K562 (cell line): Measurements from ENCODE around the gene SLK. TPM values are rescaled to one million over a fixed set of nuclear protein-coding genes. Genes with fewer than 3 reads are reported as not detected.

ENCODE experiments used
- ATAC-seq: fragments of 200-7000 bp; cut with Tn5 transposase; 3 replicates; pipeline ENCODE4 v1.9.1; 2020; ENCODE audit warnings: moderate library complexity
- BruUV-seq: library from RNA; stranded (reverse); fragments of 400-500 nt; replicated peaks from 2 replicates; lab custom pipeline; 2021; lab: Mats Ljungman, UMichigan
- CTCF ChIA-PET: fragments of 300-600 bp; formaldehyde crosslinking; extraction: SDS; loops from one replicate; lab custom pipeline; 2021; ENCODE audit warnings: low intra/inter-chr PET ratio; lab: Yijun Ruan, JAX
- POLR2A ChIA-PET: fragments of 300-600, 350-650 bp; sonication (Branson Sonifier 250); formaldehyde crosslinking; extraction: SDS; loops from one replicate; lab custom pipeline; 2021; ENCODE audit warnings: antibody characterized with exemption, inconsistent platforms; lab: Yijun Ruan, JAX
- DNase-seq, 4 experiments: peaks; one replicate each; pipeline versions ENCODE4 v3.0.0 to v3.0.0-alpha.2; 2011 to 2018; ENCODE audit warnings: low spot score in 3 of 4, mixed read lengths in 3 of 4; ENCODE audit errors: extremely low read depth in 1 of 4
- FAIRE-seq: peaks from 2 replicates; lab custom pipeline; 2011; peaks lifted over from hg19 to GRCh38; lab: Jason Lieb, UNC
- H2AFZ ChIP-seq: 2 replicates; pipeline ENCODE4 v1.6.0; 2011; ENCODE audit warnings: low read depth, low read length, control low read depth, inconsistent platforms
- H3K27ac ChIP-seq: fragments of 200-600 bp; 3 replicates; pipeline ENCODE4 v1.8.0; 2011; ENCODE audit warnings: low read depth, mild to moderate bottlenecking, control low read depth, inconsistent platforms, low read length, moderate library complexity, mixed read lengths; ENCODE audit errors: extremely low read depth
- H3K27me3 ChIP-seq, 2 experiments: fragments of 300-600 bp in 1 of 2; 2 replicates in 1 of 2; 3 replicates in 1 of 2; pipeline versions ENCODE4 v1.6.0 to v1.8.0; 2011; ENCODE audit warnings: inconsistent platforms in 2 of 2, low read length in 2 of 2, mild to moderate bottlenecking in 1 of 2, mixed read lengths in 1 of 2, moderate library complexity in 1 of 2; ENCODE audit not compliant: control insufficient read depth in 2 of 2, insufficient read depth in 2 of 2
- H3K36me3 ChIP-seq: fragments of 300-600 bp; 3 replicates; pipeline ENCODE4 v1.8.0; 2011; ENCODE audit warnings: mild to moderate bottlenecking, low read length, inconsistent platforms; ENCODE audit not compliant: control insufficient read depth, insufficient read depth
- H3K4me1 ChIP-seq, 2 experiments: fragments of 200-600 bp in 1 of 2; replicated peaks in 1 of 2; 2 replicates in 1 of 2; 3 replicates in 1 of 2; pipeline versions ENCODE4 v1.5.1 to v1.8.0; 2011; ENCODE audit warnings: inconsistent platforms in 2 of 2, low read length in 2 of 2, mild to moderate bottlenecking in 1 of 2, mixed read lengths in 1 of 2, moderate library complexity in 1 of 2; ENCODE audit not compliant: control insufficient read depth in 2 of 2, insufficient read depth in 2 of 2
- H3K4me2 ChIP-seq: 2 replicates; pipeline ENCODE4 v1.6.1; 2011; ENCODE audit warnings: low read length, control low read depth, inconsistent platforms, mixed read lengths; ENCODE audit not compliant: insufficient read depth
- H3K4me3 ChIP-seq: fragments of 200-600 bp; sonication (generic), shearing (Covaris generic); 2 replicates; pipeline ENCODE4 v1.5.1; 2016; ENCODE audit warnings: control low read depth, inconsistent platforms
- H3K79me2 ChIP-seq: fragments of 200-600 bp; 3 replicates; pipeline ENCODE4 v1.8.0; 2011; ENCODE audit warnings: low read length, inconsistent platforms; ENCODE audit not compliant: control insufficient read depth, insufficient read depth
- H3K9ac ChIP-seq, 2 experiments: 2 replicates each; pipeline versions ENCODE4 v1.6.0 to v1.6.1; 2011; ENCODE audit warnings: low read depth in 2 of 2, low read length in 2 of 2, control low read depth in 1 of 2, inconsistent platforms in 1 of 2, mild to moderate bottlenecking in 1 of 2, mixed read lengths in 1 of 2; ENCODE audit not compliant: insufficient read depth in 1 of 2
- H3K9me1 ChIP-seq: one replicate; pipeline ENCODE4 v1.6.0; 2011; ENCODE audit warnings: inconsistent platforms, mild to moderate bottlenecking, low read length, moderate library complexity; ENCODE audit not compliant: control insufficient read depth, insufficient read depth
- H3K9me3 ChIP-seq: replicated peaks from 2 replicates; pipeline ENCODE4 v1.5.1; 2011; ENCODE audit warnings: low read depth, low read length, inconsistent platforms; ENCODE audit not compliant: control insufficient read depth, insufficient read depth
- H4K20me1 ChIP-seq: replicated peaks from 2 replicates; pipeline ENCODE4 v1.6.1; 2011; ENCODE audit warnings: low read length, inconsistent platforms, mixed read lengths; ENCODE audit not compliant: control insufficient read depth, insufficient read depth
- BACH1 ChIP-seq: fragments of 200-800 bp; sonication (Bioruptor generic); IDR thresholded peaks from 2 replicates; pipeline ENCODE4 v1.6.1; 2016; ENCODE audit warnings: missing genetic modification characterization, missing compliant biosample characterization
- EGR1 ChIP-seq: fragments of 450-650 bp; conservative IDR thresholded peaks from 2 replicates; pipeline ENCODE4 v1.6.1; 2017; ENCODE audit warnings: mild to moderate bottlenecking
- HEY1 ChIP-seq: fragments of 250-450 bp; sonication (Bioruptor Pico); IDR thresholded peaks from 2 replicates; pipeline ENCODE4 v1.5.0; 2020; ENCODE audit warnings: mild to moderate bottlenecking, moderate library complexity, borderline replicate concordance
- IRF9 ChIP-seq: fragments of 450-650 bp; IDR thresholded peaks from 2 replicates; pipeline ENCODE4 v1.6.1; 2016; ENCODE audit warnings: missing biosample characterization, missing genetic modification characterization
- NFE2L1 ChIP-seq: fragments of 450-650 bp; IDR thresholded peaks from 2 replicates; pipeline ENCODE4 v1.6.1; 2016; ENCODE audit warnings: missing genetic modification characterization, low read depth, mild to moderate bottlenecking, missing compliant biosample characterization, moderate library complexity, borderline replicate concordance
- PTBP1 ChIP-seq: fragments of 200-400 bp; formaldehyde crosslinking; IDR thresholded peaks from 2 replicates; pipeline ENCODE4 v1.6.1; 2017; ENCODE audit warnings: low read depth, low read length
- PURB ChIP-seq: sonication (generic); formaldehyde crosslinking; IDR thresholded peaks from 2 replicates; pipeline ENCODE4 v1.9.0; 2021; ENCODE audit warnings: low read depth, mild to moderate bottlenecking, missing genetic modification reagents
- RERE ChIP-seq: sonication (generic); formaldehyde crosslinking; IDR thresholded peaks from 2 replicates; pipeline ENCODE4 v1.8.0; 2023; ENCODE audit warnings: missing genetic modification reagents, mild to moderate bottlenecking, borderline replicate concordance
- VEZF1 ChIP-seq: fragments of 200-800 bp; sonication (Bioruptor generic); IDR thresholded peaks from 2 replicates; pipeline ENCODE4 v1.6.1; 2017; ENCODE audit warnings: missing genetic modification characterization, missing compliant biosample characterization
- ZNF512 ChIP-seq: IDR thresholded peaks from 2 replicates; pipeline ENCODE4 v1.6.1; 2016; ENCODE audit warnings: missing genetic modification characterization, missing compliant biosample characterization
- WGBS: fragments of 100-300 bp; shearing (Covaris generic); methylation state at CpG from one replicate; pipeline ENCODE4 v1.1.6; 2016; ENCODE audit warnings: low coverage, mixed read lengths; ENCODE audit not compliant: insufficient coverage; ENCODE audit errors: missing lambda C conversion rate; 5-methylcytosine and 5-hydroxymethylcytosine counted together
- in situ Hi-C: fragments of 300-500 bp; cut with MboI; formaldehyde crosslinking; loops from 4 replicates; pipeline ENCODE4 v1.15.0; 2018; ENCODE audit warnings: inconsistent platforms, mixed read lengths
- intact Hi-C: fragments of 100-400 bp; cut with micrococcal nuclease; formaldehyde crosslinking; loops from 2 replicates; pipeline ENCODE4 v1.14.2; 2022
- polyA plus RNA-seq, 8 experiments: library from polyadenylated mRNA; depleted of rRNA in 4 of 8; stranded (reverse) in 5 of 8; unstranded in 3 of 8; fragments of >200 nt; fragmentation: Nextera tagmentation in 2 of 8; fragmentation: Illumina TruSeq in 1 of 8; extraction: Ambion mirVana in 2 of 8; extraction: Trizol in 1 of 8; gene quantifications; 2 replicates each; pipeline versions ENCODE4 v1.2.1 to v1.2.3, GENCODE V29; 2011 to 2014; ENCODE audit warnings: inconsistent platforms in 1 of 8, missing spikeins in 1 of 8
- total RNA-seq, 7 experiments: library from RNA; depleted of rRNA in 6 of 7; stranded (reverse); fragments of >200 nt in 6 of 7; fragmentation: Illumina TruSeq in 2 of 7; extraction: Trizol in 2 of 7; gene quantifications; 2 replicates each; pipeline versions ENCODE4 v1.2.1 to v1.2.3, GENCODE V29; 2011 to 2021; ENCODE audit warnings: low replicate concordance in 1 of 7

The SLK gene
- total and polyA plus RNA-seq, 9 of the 15 experiments (the other 6 are each of a cell fraction or from before 2014, with no cell fraction given): 8.2 to 40.0 (median 23.4) TPM

DNA sequence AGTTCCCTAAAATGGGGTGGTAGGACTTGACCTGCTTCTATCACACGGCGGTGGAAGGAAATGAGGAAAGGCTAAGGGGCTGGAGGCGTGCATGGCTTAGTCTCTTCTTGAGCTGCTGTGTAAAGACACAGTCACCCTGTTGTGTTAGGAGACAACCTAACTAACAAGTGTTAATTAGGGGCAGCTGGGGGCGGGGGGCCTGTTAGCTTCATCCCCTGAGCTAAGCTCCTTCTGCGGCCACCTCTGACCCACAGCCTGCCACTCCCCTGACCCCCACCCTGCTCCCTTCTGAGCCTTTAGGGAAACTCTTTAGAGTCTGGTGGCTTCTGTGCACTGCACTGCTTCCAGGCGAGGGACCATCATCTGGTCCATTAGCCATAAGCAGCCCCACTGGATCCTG lies 90.8 kb downstream of the SLK start:
- H3K9me3 ChIP-seq: no peaks in the 10 kb centered on the region
- intact Hi-C loops: no loop called here
- no peak for FAIRE-seq
- no peak overlapping the region for H2AFZ ChIP-seq
- TF ChIP-seq ZNF512 (tag): no peak
- no peak for TF ChIP-seq PTBP1
- no peak for TF ChIP-seq IRF9
- TF ChIP-seq VEZF1 (CRISPR knock-in tag): no peak
- TF ChIP-seq RERE (CRISPR knock-in tag): no peak
- TF ChIP-seq PURB: no peak
- TF ChIP-seq BACH1: no peak
- no peak for TF ChIP-seq NFE2L1 (tag)
- no peak for TF ChIP-seq HEY1 (CRISPR knock-in tag)
- TF ChIP-seq EGR1: no peak
- no peaks in the 10 kb centered on the region for H3K9me1 ChIP-seq
- H3K79me2 ChIP-seq: no peaks in the 10 kb centered on the region
- in situ Hi-C loops: no loop called here
- ATAC-seq: no peak
- H3K4me2 ChIP-seq: no peak overlapping the region
- no peak overlapping the region for H3K4me3 ChIP-seq
- ChIA-PET CTCF (no interaction called here), POLR2A (no interaction called here)
- WGBS: 26% methylated on average over 6 of the region's 6 CpGs
- no peak overlapping the region for H3K27ac ChIP-seq
- BruUV-seq: no TSS peak
- no peaks in the 10 kb centered on the region for H3K4me1 ChIP-seq
- H3K27me3 ChIP-seq: peaks cover 0 to 39% of the 10 kb centered on the region in 2 experiments; a peak in 2 of 5 replicates
- no peaks in the 10 kb centered on the region for H3K36me3 ChIP-seq
- no peak overlapping the region for H3K9ac ChIP-seq
- H4K20me1 ChIP-seq: no peaks in the 10 kb centered on the region
- no peak for DNase-seq
